Panc1 (cell line): Measurements from ENCODE around the gene EMB. TPM values are rescaled to one million over a fixed set of nuclear protein-coding genes. Genes with fewer than 3 reads are reported as not detected.
"Not testable (repeated sequence)": the region's sequence is repeated elsewhere in the genome, so short reads cannot be mapped to it uniquely, and the experiment has no call there.

Experiments used
- ATAC-seq: fragments of 200-7000 bp; cut with Tn5 transposase; 2 replicates; pipeline ENCODE4 v1.9.1; 2020; ENCODE audit warnings: mild to moderate bottlenecking, moderate library complexity
- BruUV-seq: library from RNA; stranded (reverse); fragments of 400-500 nt; replicated peaks from 2 replicates; lab custom pipeline; 2021; lab: Mats Ljungman, UMichigan
- CTCF ChIA-PET: fragments of 300-600 bp; sonication (Branson Sonifier 250); formaldehyde crosslinking; loops from one replicate; lab custom pipeline; 2022; ENCODE audit warnings: antibody characterized with exemption; lab: Charles Lee
- POLR2A ChIA-PET: fragments of 300-600 bp; sonication (Branson Sonifier 250); formaldehyde crosslinking; loops from one replicate; lab custom pipeline; 2022; ENCODE audit warnings: antibody characterized with exemption; lab: Charles Lee
- DNase-seq: peaks from one replicate; pipeline ENCODE4 v3.0.0-alpha.2; 2010; ENCODE audit warnings: low read depth, low spot score
- H3K27ac ChIP-seq: 2 replicates; pipeline ENCODE4 v1.5.1; 2011; ENCODE audit warnings: mild to moderate bottlenecking, low read length, inconsistent platforms
- H3K27me3 ChIP-seq: fragments of 200-500 bp; sonication (Bioruptor generic); 2 replicates; pipeline ENCODE4 v1.6.0; 2014; ENCODE audit warnings: low read length, inconsistent platforms; ENCODE audit not compliant: control insufficient read depth, insufficient read depth
- H3K36me3 ChIP-seq: fragments of 200-500 bp; sonication (Bioruptor generic); 2 replicates; pipeline ENCODE4 v1.5.1; 2014; ENCODE audit warnings: inconsistent platforms, mild to moderate bottlenecking, low read length, moderate library complexity; ENCODE audit not compliant: control insufficient read depth, insufficient read depth
- H3K4me1 ChIP-seq: 2 replicates; pipeline ENCODE4 v1.5.1; 2011; ENCODE audit warnings: inconsistent platforms, mild to moderate bottlenecking, low read length, moderate library complexity; ENCODE audit not compliant: control insufficient read depth, insufficient read depth
- H3K4me3 ChIP-seq, 2 experiments: 2 replicates each; pipeline ENCODE4 v1.5.1; 2011 to 2012; ENCODE audit warnings: low read depth in 2 of 2, low read length in 2 of 2, mild to moderate bottlenecking in 2 of 2, inconsistent platforms in 1 of 2, moderate library complexity in 1 of 2
- H3K9me3 ChIP-seq: fragments of 200-500 bp; sonication (Bioruptor generic); 2 replicates; pipeline ENCODE4 v1.5.1; 2014; ENCODE audit warnings: low read depth, mild to moderate bottlenecking, inconsistent platforms, low read length, moderate library complexity; ENCODE audit not compliant: control insufficient read depth, insufficient read depth
- POLR2AphosphoS5 ChIP-seq: IDR thresholded peaks from 2 replicates; pipeline ENCODE4 v1.6.1; 2012; ENCODE audit warnings: mild to moderate bottlenecking, low read depth, low read length, moderate library complexity
- REST ChIP-seq, 2 experiments: IDR thresholded peaks; 2 replicates each; pipeline ENCODE4 v1.6.1; 2011 to 2012; ENCODE audit warnings: low read depth in 2 of 2, control low read depth in 1 of 2, low read length in 1 of 2, mild to moderate bottlenecking in 1 of 2, moderate library complexity in 1 of 2; ENCODE audit not compliant: insufficient read depth in 1 of 2
- TCF7L2 ChIP-seq: IDR thresholded peaks from 2 replicates; pipeline ENCODE4 v1.6.1; 2011; ENCODE audit warnings: mild to moderate bottlenecking, low read depth, low read length, inconsistent platforms
- in situ Hi-C: cut with HindIII; loops from 2 replicates; pipeline ENCODE4 v1.10.0; 2016; ENCODE audit warnings: low sequenced_read_pairs, low pct_unique_long_range_greater_than_20kb
- intact Hi-C: fragments of 100-400 bp; cut with micrococcal nuclease; formaldehyde crosslinking; loops from one replicate; pipeline ENCODE4 v1.10.0; 2022; ENCODE audit not compliant: unreplicated experiment
- total RNA-seq: library from RNA; stranded (reverse); gene quantifications from one replicate; pipeline ENCODE4 v1.2.1, GENCODE V29; 2021; ENCODE audit not compliant: unreplicated experiment

The EMB gene
- total RNA-seq, 1 experiment from 2014 or later = 65.9 TPM

GRCh38 chr5:50435168-50435567 is 5.9 kb downstream of the EMB start:
- BruUV-seq = no TSS peak
- in situ Hi-C loops = no loop called here

DNA sequence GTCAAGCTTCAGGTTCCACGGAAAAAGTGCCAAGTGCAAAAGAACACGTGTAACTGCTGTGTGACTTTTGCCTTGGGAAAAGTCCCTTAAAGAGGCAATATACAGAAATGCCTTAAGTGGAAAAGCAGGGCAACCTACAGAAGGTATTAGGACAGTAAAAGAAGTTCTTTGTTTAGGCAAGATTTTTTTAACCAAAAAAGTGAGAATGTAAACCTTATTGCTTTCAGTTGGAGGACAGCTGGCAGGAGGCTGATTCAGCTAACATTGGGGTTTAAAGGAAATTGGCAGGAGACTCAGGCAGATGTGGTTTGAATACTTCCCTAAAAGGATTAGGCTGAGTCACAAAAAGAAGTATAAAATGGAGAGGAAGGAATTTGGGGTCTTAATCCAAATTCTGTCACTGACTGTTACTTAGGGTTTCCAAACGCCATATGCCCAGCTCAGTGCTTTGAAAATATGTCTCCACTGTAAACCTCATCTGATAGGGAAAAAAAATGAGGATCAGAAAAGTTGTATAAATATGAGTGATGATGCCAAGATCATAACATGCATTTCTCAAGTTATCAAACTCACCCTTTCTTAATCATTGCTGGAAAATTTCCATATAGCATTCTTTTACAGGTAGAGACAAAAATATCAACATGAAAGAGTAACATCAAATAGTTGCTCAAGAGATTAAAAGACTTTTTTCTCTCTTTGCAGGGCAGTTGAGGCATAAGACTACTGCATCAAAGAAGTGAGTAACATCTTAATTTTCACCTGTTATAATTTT is 9.8 kb downstream of the EMB start:
- in situ Hi-C loops, CTCF ChIA-PET, BruUV-seq, ATAC-seq, DNase-seq, H3K36me3 ChIP-seq, H3K27ac ChIP-seq, intact Hi-C loops, H3K4me1 ChIP-seq, H3K9me3 ChIP-seq, H3K27me3 ChIP-seq, POLR2A ChIA-PET, H3K4me3 ChIP-seq: not testable (repeated sequence)

More at GRCh38 chr5:50435168-50435567, 5.9 kb downstream of the EMB start:
- Histone ChIP-seq H3K36me3 (no peaks in the 10 kb centered on the region), H3K4me1 (no peaks in the 10 kb centered on the region), H3K4me3 (no peak overlapping the region), H3K9me3 (no peaks in the 10 kb centered on the region), H3K27ac (no peak overlapping the region), H3K27me3 (no peaks in the 10 kb centered on the region)
- intact Hi-C loops = no loop called here
- ChIA-PET CTCF (no interaction called here), POLR2A (no interaction called here)
- no peak for ATAC-seq
- DNase-seq = no peak
- TF ChIP-seq POLR2AphosphoS5 = no peak
- TF ChIP-seq REST (IDR thresholded peaks at IDR 0.05; ENCODE audit: insufficient read depth in 1 of 2, low read depth in 2 of 2, low read length in 1 of 2) = no peak
- no peak for TF ChIP-seq TCF7L2

GRCh38 chr5:50423100-50423799 is 17.8 kb downstream of the EMB start:
- CTCF ChIA-PET, ATAC-seq, H3K27me3 ChIP-seq, H3K4me3 ChIP-seq, in situ Hi-C loops, DNase-seq, H3K27ac ChIP-seq, H3K36me3 ChIP-seq, intact Hi-C loops, BruUV-seq, H3K9me3 ChIP-seq, H3K4me1 ChIP-seq: not testable (repeated sequence)
- POLR2A ChIA-PET = interaction anchor here (0.6 kb wide), 1 partner anchor 83 kb away, joined by 4 read pairs; no protein-coding TSS in a partner anchor

GRCh38 chr5:50421184-50421950 is 19.7 kb downstream of the EMB start:
- H3K4me3 ChIP-seq, H3K27ac ChIP-seq, CTCF ChIA-PET, BruUV-seq, H3K36me3 ChIP-seq, H3K27me3 ChIP-seq, in situ Hi-C loops, H3K4me1 ChIP-seq, H3K9me3 ChIP-seq, POLR2A ChIA-PET, DNase-seq, intact Hi-C loops, ATAC-seq: not testable (repeated sequence)
